ENCODE measurements around the gene PTGES2.

The PTGES2 gene

GRCh38 chr9:128101231-128101661, 26.3 kb downstream of the PTGES2 start:
- TF ChIP-seq CTCF (IDR thresholded peaks at IDR 0.05; ENCODE audit: extremely low read depth, insufficient read depth, missing control alignments): no peak
- in situ Hi-C loops (cut with MboI; ENCODE audit: low pct_unique_long_range_greater_than_20kb, low sequenced_read_pairs, unreplicated experiment): no loop called here
- no peak for DNase-seq (ENCODE audit: low spot score)

- DNase-seq (ENCODE audit: low spot score): no peak
- in situ Hi-C loops (cut with MboI; ENCODE audit: low pct_unique_long_range_greater_than_20kb, low sequenced_read_pairs, unreplicated experiment): no loop called here
- no peak for TF ChIP-seq CTCF (IDR thresholded peaks at IDR 0.05; ENCODE audit: extremely low read depth, insufficient read depth, missing control alignments)
These were observed 26.9 kb downstream of the PTGES2 start for GRCh38 chr9:128100581-128100980.

GRCh38 chr9:128099932-128100491, 27.5 kb downstream of the PTGES2 start:
- no peak for TF ChIP-seq CTCF (IDR thresholded peaks at IDR 0.05; ENCODE audit: extremely low read depth, insufficient read depth, missing control alignments)
- no peak for DNase-seq (ENCODE audit: low spot score)
- in situ Hi-C loops (cut with MboI; ENCODE audit: low pct_unique_long_range_greater_than_20kb, low sequenced_read_pairs, unreplicated experiment): no loop called here

- DNase-seq (ENCODE audit: low spot score): no peak
- TF ChIP-seq CTCF (IDR thresholded peaks at IDR 0.05; ENCODE audit: extremely low read depth, insufficient read depth, missing control alignments): no peak
- in situ Hi-C loops (cut with MboI; ENCODE audit: low pct_unique_long_range_greater_than_20kb, low sequenced_read_pairs, unreplicated experiment): no loop called here
These were observed 28.1 kb downstream of the PTGES2 start for GRCh38 chr9:128099231-128099931.

GRCh38 chr9:128098297-128099230, 29.0 kb downstream of the PTGES2 start:
- in situ Hi-C loops (cut with MboI; ENCODE audit: low pct_unique_long_range_greater_than_20kb, low sequenced_read_pairs, unreplicated experiment): no loop called here
- no peak for DNase-seq (ENCODE audit: low spot score)
- no peak for TF ChIP-seq CTCF (IDR thresholded peaks at IDR 0.05; ENCODE audit: extremely low read depth, insufficient read depth, missing control alignments)

GRCh38 chr9:128097543-128098296, 29.8 kb downstream of the PTGES2 start:
- DNase-seq (ENCODE audit: low spot score): no peak
- in situ Hi-C loops (cut with MboI; ENCODE audit: low pct_unique_long_range_greater_than_20kb, low sequenced_read_pairs, unreplicated experiment): no loop called here
- no peak for TF ChIP-seq CTCF (IDR thresholded peaks at IDR 0.05; ENCODE audit: extremely low read depth, insufficient read depth, missing control alignments)

Measured in GM13977 (cell line).